Coronary artery (tissue), 2 donors: ENCODE measurements around the gene CAMSAP1.

ENCODE experiments used
- DNase-seq: peaks from one replicate; pipeline ENCODE4 v3.0.0-alpha.2; 2017; ENCODE audit warnings: low spot score
- H3K27ac ChIP-seq, 2 donors: fragments of 200-600 bp; sonication (generic); one replicate each; pipeline ENCODE4 v1.5.1; 2016 to 2019
- H3K4me3 ChIP-seq: fragments of 200-600 bp; sonication (generic); 2 replicates; pipeline ENCODE4 v1.5.1; 2016; ENCODE audit warnings: mild to moderate bottlenecking, moderate library complexity
- TF ChIP-seq, protein P1 (sequence below): fragments of 200-600 bp; sonication (generic); IDR thresholded peaks from one replicate; pipeline ENCODE4 v1.5.1; 2019; ENCODE audit warnings: antibody characterized with exemption

The CAMSAP1 gene

DNA sequence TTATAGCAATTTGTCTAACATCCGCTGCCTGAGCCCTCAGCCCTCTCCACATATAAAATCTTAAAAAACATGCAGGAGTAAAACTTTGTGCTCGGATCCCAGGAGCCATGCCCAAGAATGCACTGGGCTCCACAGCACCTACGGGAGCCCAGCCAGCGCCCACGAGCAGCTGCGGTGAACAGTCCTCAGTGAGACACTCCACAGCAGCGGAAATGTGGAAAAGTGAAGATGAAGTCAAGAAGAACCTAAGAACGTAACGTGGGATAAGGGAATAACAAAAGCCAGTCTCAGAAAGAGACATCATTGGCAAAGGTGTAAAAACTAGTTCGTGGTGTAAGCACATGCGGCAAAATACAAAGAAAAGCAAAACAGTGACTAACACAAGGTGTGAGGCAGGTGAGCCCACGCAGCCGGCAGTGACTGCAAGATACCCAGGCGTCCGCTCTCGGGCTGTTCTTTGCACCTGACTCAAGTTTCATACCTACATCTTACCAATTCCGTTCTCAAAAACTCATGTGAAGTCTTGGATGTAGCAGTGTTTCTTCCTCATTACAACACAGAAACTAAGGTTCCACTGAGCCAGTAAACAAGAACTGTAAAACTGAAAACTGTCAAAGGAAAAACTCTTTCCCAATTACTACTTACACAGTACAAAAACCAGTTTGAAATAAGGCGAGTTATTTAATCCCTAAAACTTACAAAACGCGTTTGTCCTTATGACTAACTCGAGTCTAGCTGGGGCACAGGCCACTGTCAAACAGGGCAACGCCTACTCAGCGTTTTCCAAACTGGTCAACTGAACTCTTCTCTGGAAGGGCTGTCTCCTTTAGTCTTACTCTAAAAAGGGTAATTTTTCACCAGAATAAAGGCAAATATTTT, 1.7 kb downstream of the CAMSAP1 start:
- Histone ChIP-seq H3K4me3 (peak overlapping the region; percentile 89), H3K27ac (peak overlapping the region; percentile 52 to 86)
- DNase-seq, result no peak
- TF ChIP-seq, protein P1, sequence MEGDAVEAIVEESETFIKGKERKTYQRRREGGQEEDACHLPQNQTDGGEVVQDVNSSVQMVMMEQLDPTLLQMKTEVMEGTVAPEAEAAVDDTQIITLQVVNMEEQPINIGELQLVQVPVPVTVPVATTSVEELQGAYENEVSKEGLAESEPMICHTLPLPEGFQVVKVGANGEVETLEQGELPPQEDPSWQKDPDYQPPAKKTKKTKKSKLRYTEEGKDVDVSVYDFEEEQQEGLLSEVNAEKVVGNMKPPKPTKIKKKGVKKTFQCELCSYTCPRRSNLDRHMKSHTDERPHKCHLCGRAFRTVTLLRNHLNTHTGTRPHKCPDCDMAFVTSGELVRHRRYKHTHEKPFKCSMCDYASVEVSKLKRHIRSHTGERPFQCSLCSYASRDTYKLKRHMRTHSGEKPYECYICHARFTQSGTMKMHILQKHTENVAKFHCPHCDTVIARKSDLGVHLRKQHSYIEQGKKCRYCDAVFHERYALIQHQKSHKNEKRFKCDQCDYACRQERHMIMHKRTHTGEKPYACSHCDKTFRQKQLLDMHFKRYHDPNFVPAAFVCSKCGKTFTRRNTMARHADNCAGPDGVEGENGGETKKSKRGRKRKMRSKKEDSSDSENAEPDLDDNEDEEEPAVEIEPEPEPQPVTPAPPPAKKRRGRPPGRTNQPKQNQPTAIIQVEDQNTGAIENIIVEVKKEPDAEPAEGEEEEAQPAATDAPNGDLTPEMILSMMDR, result no peak

GRCh38 chr9:135903786-135904520, 3.4 kb downstream of the CAMSAP1 start:
- TF ChIP-seq, protein P1, result no peak
- DNase-seq, result no peak
- Histone ChIP-seq H3K27ac (no peak overlapping the region), H3K4me3 (no peak overlapping the region)

DNA sequence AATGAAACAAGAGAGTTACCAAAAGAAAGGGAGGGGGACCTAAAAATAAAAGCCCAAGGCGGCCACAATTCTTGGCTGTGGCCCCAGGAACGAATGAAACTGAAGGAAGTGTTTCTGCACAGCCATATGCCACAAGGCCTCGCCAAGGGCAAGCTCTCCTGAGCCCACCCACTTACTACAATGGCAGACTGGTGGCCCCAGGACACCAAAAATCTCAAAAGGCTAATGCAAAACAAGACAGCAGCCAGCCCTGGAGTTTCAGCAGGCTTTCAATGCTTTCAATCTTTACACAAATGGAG, 4.0 kb downstream of the CAMSAP1 start:
- Histone ChIP-seq H3K27ac (no peak overlapping the region), H3K4me3 (no peak overlapping the region)
- DNase-seq, result no peak
- TF ChIP-seq, protein P1, result no peak

DNA sequence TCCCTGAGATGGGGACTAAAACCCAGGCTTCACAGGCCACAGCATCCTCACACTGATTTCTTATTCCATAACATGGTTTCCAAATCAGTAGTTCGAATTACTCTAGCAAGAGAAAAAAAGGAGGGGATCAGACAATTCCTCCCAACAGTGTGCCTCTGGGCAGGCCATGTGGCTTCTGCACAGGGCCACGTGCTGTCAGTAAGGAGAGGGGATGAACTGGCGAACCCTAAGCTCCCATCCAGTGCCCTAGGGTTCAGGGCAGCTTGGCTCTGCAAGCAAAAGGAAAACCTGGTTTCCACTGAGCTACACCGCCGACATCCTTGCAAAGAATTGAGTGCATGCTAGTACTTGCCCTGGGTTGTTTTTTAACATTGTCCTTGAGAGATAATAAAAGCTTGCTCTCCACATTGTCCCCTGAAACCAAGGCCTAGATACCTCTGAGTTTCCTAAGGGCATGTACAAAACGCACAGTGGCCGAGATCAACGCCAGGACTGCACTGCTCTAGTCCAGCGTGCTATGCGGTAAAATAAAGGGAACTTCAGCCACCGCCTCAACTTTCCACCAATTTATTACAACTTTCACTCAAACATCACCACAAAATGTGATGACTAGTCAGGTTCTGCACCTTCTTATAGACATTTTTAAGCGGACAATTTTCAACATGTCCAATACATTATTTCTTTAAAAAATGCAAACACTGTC, 4.5 kb downstream of the CAMSAP1 start:
- H3K27ac ChIP-seq, result no peak overlapping the region
- no peak for DNase-seq
- TF ChIP-seq, protein P1, result no peak
- H3K4me3 ChIP-seq, result no peak overlapping the region

DNA sequence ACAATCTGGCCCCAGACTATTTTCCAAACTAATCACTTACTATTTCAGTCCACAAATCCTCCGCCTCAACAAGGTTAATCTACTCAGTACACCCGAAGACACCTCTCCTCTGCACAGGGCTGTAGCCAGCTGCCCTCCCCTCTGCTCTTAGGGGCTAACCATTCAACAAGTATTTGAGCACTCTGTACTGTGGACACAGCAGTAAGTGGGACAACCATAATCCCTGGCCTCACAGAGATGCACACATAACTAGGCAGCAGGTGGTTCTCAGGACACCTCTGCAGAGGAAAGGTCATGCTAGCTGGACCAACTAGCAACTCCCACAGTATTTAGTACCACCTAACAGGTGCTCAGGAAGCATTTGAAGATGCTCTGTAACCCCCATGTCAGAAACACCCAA, 5.5 kb downstream of the CAMSAP1 start:
- no peak overlapping the region for H3K4me3 ChIP-seq

DNA sequence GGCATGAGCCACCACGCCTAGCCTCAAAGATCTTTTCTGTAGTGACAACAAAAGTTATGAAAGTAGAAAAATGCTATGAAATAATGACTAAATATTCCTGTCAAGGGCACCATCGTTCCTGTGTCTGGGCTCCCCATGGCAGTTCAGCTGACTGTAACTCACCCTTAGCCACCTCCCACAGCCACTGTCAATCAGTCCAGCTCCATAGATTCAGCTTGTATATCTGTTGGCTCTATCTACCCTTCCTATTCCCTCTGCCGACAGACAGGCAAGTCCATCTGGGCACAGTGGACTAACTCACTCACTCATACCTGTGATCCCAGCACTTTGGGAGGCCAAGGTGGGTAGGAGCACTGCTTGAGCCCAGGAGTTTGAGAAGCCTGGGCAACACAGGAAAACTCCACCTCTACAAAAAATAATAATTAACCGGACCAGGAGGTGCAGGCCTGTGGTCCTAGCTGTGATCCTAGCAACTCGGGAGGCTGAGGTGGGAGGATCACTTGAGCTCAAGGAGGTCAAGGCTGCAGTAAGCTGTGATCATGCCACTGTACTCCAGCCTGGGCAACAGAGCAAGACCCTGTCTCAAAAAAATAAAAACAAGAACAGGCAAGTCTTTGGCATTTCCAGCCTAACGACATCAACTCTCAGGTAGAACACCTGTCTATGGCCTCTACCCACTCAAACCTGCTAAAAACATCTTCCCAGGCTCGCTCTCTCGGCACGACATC, 6.2 kb downstream of the CAMSAP1 start:
- H3K4me3 ChIP-seq, result no peak overlapping the region
- TF ChIP-seq, protein P1, result no peak
- no peak for DNase-seq
- H3K27ac ChIP-seq, result no peak overlapping the region

More for the DNA sequence above, 5.5 kb downstream of the CAMSAP1 start:
- DNase-seq, result no peak
- TF ChIP-seq, protein P1, result no peak
- no peak overlapping the region for H3K27ac ChIP-seq
